Measurements from ENCODE around the gene INSC. TPM values are rescaled to one million over a fixed set of nuclear protein-coding genes. Genes with fewer than 3 reads are reported as not detected.

Gene INSC
- total and polyA plus RNA-seq, 2 of the 8 experiments (the other 6 are each of a cell fraction or from before 2014, with no cell fraction given): 0.58 to 0.59 TPM

DNA sequence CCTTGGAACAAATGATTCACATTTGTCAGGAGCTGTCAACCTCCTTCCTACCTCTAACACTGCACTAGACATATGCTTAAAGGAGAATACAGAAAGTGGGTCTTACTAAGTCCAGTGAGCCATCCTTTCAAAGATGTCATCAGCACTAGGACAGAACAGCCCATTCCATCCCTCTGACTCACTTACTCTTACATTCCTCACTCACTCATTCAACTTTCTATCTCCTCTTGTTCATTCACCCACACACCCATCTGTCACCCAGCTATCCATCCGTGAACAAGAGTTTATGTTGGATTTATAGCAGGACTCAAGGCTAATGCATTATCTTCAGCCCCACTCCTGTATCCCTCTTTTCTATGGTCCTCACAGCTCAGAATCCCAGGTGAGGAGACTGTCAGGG is 9.1 kb downstream of the INSC start (continued):
- TF ChIP-seq, protein P1, sequence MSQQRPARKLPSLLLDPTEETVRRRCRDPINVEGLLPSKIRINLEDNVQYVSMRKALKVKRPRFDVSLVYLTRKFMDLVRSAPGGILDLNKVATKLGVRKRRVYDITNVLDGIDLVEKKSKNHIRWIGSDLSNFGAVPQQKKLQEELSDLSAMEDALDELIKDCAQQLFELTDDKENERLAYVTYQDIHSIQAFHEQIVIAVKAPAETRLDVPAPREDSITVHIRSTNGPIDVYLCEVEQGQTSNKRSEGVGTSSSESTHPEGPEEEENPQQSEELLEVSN (IDR thresholded peaks at IDR 0.05): no peak
- TF ChIP-seq MAX (IDR thresholded peaks at IDR 0.05): no peak
- TF ChIP-seq CREB1 (IDR thresholded peaks at IDR 0.05): no peak
- no peak for TF ChIP-seq JUN (IDR thresholded peaks at IDR 0.05; ENCODE audit: low read depth, low read length)
- no peak for TF ChIP-seq HDAC6 (IDR thresholded peaks at IDR 0.05; ENCODE audit: low read depth, low read length)
- no peak for TF ChIP-seq POLR2AphosphoS5 (IDR thresholded peaks at IDR 0.05; ENCODE audit: low read depth, low read length)
- TF ChIP-seq CHD1 (IDR thresholded peaks at IDR 0.05; ENCODE audit: low read depth, low read length): no peak
